HepG2 (cell line): ENCODE data around the gene IER5L. TPM values are rescaled to one million over a fixed set of nuclear protein-coding genes. Genes with fewer than 3 reads are reported as not detected.
A peak's percentile ranks its signal among the peaks of the same experiment; 100 is the strongest.

ENCODE experiments used
- BORCS8-MEF2B ChIP-seq: sonication (generic); formaldehyde crosslinking; IDR thresholded peaks from 2 replicates; pipeline ENCODE4 v1.8.0; 2022; ENCODE audit warnings: mild to moderate bottlenecking, missing genetic modification reagents
- HNRNPUL1 ChIP-seq: fragments of 200-400 bp; formaldehyde crosslinking; IDR thresholded peaks from 2 replicates; pipeline ENCODE4 v1.6.1; 2017; ENCODE audit warnings: low read depth, mild to moderate bottlenecking, low read length, moderate library complexity
- PHF21A ChIP-seq: sonication (generic); formaldehyde crosslinking; IDR thresholded peaks from 2 replicates; pipeline ENCODE4 v1.5.0; 2020; ENCODE audit warnings: mild to moderate bottlenecking, missing genetic modification reagents
- REXO4 ChIP-seq: sonication (generic); formaldehyde crosslinking; IDR thresholded peaks from 2 replicates; pipeline ENCODE4 v1.8.0; 2022; ENCODE audit warnings: missing genetic modification reagents, mild to moderate bottlenecking, borderline replicate concordance
- RXRA ChIP-seq: sonication (generic); formaldehyde crosslinking; IDR thresholded peaks from 2 replicates; pipeline ENCODE4 v1.5.1; 2020; ENCODE audit warnings: missing genetic modification reagents
- SIX4 ChIP-seq: sonication (generic); formaldehyde crosslinking; IDR thresholded peaks from 2 replicates; pipeline ENCODE4 v1.4.0; 2020; ENCODE audit warnings: missing genetic modification reagents
- SKI ChIP-seq: fragments of 450-650 bp; IDR thresholded peaks from one replicate; pipeline ENCODE4 v1.6.1; 2018; ENCODE audit warnings: mild to moderate bottlenecking; ENCODE audit not compliant: partially characterized antibody
- SP140L ChIP-seq: sonication (generic); formaldehyde crosslinking; IDR thresholded peaks from 2 replicates; pipeline ENCODE4 v1.4.0; 2020; ENCODE audit warnings: missing genetic modification reagents, borderline replicate concordance
- SRF ChIP-seq: IDR thresholded peaks from 2 replicates; pipeline ENCODE4 v1.6.1; 2011; ENCODE audit warnings: mild to moderate bottlenecking, low read depth, low read length, moderate library complexity
- STAG1 ChIP-seq: sonication (generic); formaldehyde crosslinking; IDR thresholded peaks from 2 replicates; pipeline ENCODE4 v1.4.0; 2020; ENCODE audit warnings: missing genetic modification reagents
- TCF7L2 ChIP-seq: IDR thresholded peaks from 2 replicates; pipeline ENCODE4 v1.6.1; 2011; ENCODE audit warnings: mild to moderate bottlenecking, low read depth, low read length, moderate library complexity
- ZFYVE20 ChIP-seq: sonication (generic); formaldehyde crosslinking; IDR thresholded peaks from 2 replicates; pipeline ENCODE4 v1.8.0; 2023; ENCODE audit warnings: low read depth, mild to moderate bottlenecking, moderate library complexity, missing genetic modification reagents, borderline replicate concordance
- ZMYM2 ChIP-seq: sonication (generic); formaldehyde crosslinking; IDR thresholded peaks from 2 replicates; pipeline ENCODE4 v1.8.0; 2022; ENCODE audit warnings: mild to moderate bottlenecking, missing genetic modification reagents
- ZNF136 ChIP-seq: sonication (generic); formaldehyde crosslinking; IDR thresholded peaks from 2 replicates; pipeline ENCODE4 v1.8.1; 2022; ENCODE audit warnings: low read depth, mild to moderate bottlenecking, moderate library complexity, missing genetic modification reagents
- ZNF263 ChIP-seq: sonication (generic); formaldehyde crosslinking; IDR thresholded peaks from 2 replicates; pipeline ENCODE4 v1.4.0; 2020; ENCODE audit warnings: missing genetic modification reagents
- ZNF3 ChIP-seq: IDR thresholded peaks from 2 replicates; pipeline ENCODE4 v1.7.0; 2017; ENCODE audit warnings: inconsistent platforms
- ZNF343 ChIP-seq: sonication (generic); formaldehyde crosslinking; IDR thresholded peaks from 2 replicates; pipeline ENCODE4 v1.4.0; 2020; ENCODE audit warnings: mild to moderate bottlenecking, missing genetic modification reagents
- ZNF749 ChIP-seq: sonication (generic); formaldehyde crosslinking; IDR thresholded peaks from 2 replicates; pipeline ENCODE4 v1.8.0; 2022; ENCODE audit warnings: mild to moderate bottlenecking, missing genetic modification reagents, moderate library complexity, borderline replicate concordance
- ZNF773 ChIP-seq: sonication (generic); formaldehyde crosslinking; IDR thresholded peaks from 2 replicates; pipeline ENCODE4 v1.4.0; 2020; ENCODE audit warnings: missing genetic modification reagents, borderline replicate concordance
- ZNF790 ChIP-seq: sonication (generic); formaldehyde crosslinking; IDR thresholded peaks from 2 replicates; pipeline ENCODE4 v1.8.0; 2022; ENCODE audit warnings: missing genetic modification reagents, mild to moderate bottlenecking, borderline replicate concordance
- polyA plus RNA-seq, 8 experiments: library from polyadenylated mRNA; depleted of rRNA in 3 of 8; stranded (reverse) in 7 of 8; unstranded in 1 of 8; fragments of >200 nt; fragmentation: Illumina TruSeq in 4 of 8; extraction: Trizol in 4 of 8; gene quantifications; 2 replicates each; pipeline versions ENCODE4 v1.2.1 to v1.2.3, GENCODE V29; 2011 to 2016; ENCODE audit warnings: low read depth in 4 of 8, missing spikeins in 1 of 8, mixed read lengths in 1 of 8; ENCODE audit not compliant: insufficient read depth in 1 of 8
- total RNA-seq, 5 experiments: library from RNA; depleted of rRNA; stranded (reverse); fragments of >200 nt; fragmentation: Illumina TruSeq; extraction: Trizol; gene quantifications; 2 replicates each; pipeline ENCODE4 v1.2.3, GENCODE V29; 2016; ENCODE audit warnings: low read depth in 1 of 5
- TF ChIP-seq, protein P1 (sequence below): sonication (generic); formaldehyde crosslinking; IDR thresholded peaks from 2 replicates; pipeline ENCODE4 v1.8.1; 2022; ENCODE audit warnings: low read depth, mild to moderate bottlenecking, missing genetic modification reagents
- TF ChIP-seq, protein P2 (sequence below): IDR thresholded peaks from 2 replicates; pipeline ENCODE4 v1.6.1; 2016
- TF ChIP-seq, protein P3 (sequence below): sonication (generic); formaldehyde crosslinking; IDR thresholded peaks from 2 replicates; pipeline ENCODE4 v1.8.1; 2023; ENCODE audit warnings: mild to moderate bottlenecking, inconsistent platforms, moderate library complexity, missing genetic modification reagents, borderline replicate concordance
- TF ChIP-seq, protein P4 (sequence below): sonication (generic); formaldehyde crosslinking; IDR thresholded peaks from 2 replicates; pipeline ENCODE4 v1.8.0; 2022; ENCODE audit warnings: mild to moderate bottlenecking, missing genetic modification reagents, moderate library complexity

IER5L gene
- total and polyA plus RNA-seq, 2 of the 13 experiments (the other 11 are each of a cell fraction or from before 2014, with no cell fraction given): 1.8 to 3.3 TPM

DNA sequence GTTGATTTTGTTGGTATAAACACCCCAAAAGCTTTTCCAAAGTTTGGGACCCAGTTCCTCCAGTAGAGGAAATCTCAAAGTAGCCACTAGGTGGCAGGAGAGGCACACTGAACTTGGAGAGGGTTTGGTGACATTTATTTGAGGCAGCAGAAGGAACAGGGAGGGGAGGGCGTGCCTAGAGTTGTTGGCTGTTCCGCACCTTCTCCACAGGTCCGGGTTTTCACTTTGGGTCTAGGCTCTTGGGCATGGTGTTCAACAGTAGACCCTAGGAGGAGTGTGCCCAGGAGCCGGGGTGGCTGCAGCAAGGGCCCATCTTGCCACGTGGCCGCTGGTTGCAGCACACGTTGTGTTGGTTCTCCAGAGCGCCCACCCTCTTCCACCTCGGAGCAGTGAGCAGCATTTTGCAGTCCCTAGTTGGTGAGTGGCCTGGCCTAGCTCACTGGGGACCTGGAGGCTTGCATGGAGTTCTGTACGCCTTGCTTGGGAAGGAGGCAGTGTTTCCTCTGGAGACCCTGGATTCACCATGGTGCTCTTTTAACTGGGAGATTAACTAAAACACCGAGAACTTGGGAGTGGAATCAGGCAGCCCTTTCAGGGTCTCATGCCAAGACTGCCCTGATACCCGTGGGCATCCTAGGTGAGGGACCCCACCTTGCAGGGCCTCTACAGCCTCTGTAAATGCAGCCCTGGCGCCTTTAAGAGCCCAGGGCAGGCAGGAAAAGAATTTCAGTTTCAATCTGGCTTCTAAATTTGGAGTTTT lies 38.6 kb downstream of the IER5L start (continued):
- TF ChIP-seq, protein P1, sequence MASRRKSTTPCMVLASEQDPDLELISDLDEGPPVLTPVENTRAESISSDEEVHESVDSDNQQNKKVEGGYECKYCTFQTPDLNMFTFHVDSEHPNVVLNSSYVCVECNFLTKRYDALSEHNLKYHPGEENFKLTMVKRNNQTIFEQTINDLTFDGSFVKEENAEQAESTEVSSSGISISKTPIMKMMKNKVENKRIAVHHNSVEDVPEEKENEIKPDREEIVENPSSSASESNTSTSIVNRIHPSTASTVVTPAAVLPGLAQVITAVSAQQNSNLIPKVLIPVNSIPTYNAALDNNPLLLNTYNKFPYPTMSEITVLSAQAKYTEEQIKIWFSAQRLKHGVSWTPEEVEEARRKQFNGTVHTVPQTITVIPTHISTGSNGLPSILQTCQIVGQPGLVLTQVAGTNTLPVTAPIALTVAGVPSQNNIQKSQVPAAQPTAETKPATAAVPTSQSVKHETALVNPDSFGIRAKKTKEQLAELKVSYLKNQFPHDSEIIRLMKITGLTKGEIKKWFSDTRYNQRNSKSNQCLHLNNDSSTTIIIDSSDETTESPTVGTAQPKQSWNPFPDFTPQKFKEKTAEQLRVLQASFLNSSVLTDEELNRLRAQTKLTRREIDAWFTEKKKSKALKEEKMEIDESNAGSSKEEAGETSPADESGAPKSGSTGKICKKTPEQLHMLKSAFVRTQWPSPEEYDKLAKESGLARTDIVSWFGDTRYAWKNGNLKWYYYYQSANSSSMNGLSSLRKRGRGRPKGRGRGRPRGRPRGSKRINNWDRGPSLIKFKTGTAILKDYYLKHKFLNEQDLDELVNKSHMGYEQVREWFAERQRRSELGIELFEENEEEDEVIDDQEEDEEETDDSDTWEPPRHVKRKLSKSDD: no peak
- TF ChIP-seq, protein P2, sequence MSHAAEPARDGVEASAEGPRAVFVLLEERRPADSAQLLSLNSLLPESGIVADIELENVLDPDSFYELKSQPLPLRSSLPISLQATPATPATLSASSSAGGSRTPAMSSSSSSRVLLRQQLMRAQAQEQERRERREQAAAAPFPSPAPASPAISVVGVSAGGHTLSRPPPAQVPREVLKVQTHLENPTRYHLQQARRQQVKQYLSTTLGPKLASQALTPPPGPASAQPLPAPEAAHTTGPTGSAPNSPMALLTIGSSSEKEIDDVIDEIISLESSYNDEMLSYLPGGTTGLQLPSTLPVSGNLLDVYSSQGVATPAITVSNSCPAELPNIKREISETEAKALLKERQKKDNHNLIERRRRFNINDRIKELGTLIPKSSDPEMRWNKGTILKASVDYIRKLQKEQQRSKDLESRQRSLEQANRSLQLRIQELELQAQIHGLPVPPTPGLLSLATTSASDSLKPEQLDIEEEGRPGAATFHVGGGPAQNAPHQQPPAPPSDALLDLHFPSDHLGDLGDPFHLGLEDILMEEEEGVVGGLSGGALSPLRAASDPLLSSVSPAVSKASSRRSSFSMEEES (CRISPR knock-in tag): peak; percentile 14; the same call in 1 of the 2 replicates
- TF ChIP-seq RXRA (peak; percentile 25; the same call in 1 of the 2 replicates), REXO4 (CRISPR knock-in tag) (no peak), STAG1 (CRISPR knock-in tag) (peak; percentile 94), ZNF3 (CRISPR knock-in tag) (no peak), SIX4 (CRISPR knock-in tag) (no peak), ZMYM2 (CRISPR knock-in tag) (0 out of 2 replicates have a peak, but pooled peaks have one; percentile 69), PHF21A (CRISPR knock-in tag) (peak; percentile 63; the same call in 1 of the 2 replicates), TCF7L2 (no peak), HNRNPUL1 (no peak), ZNF136 (CRISPR knock-in tag) (0 out of 2 replicates have a peak, but pooled peaks have one; percentile 6), ZNF749 (no peak), BORCS8-MEF2B (CRISPR knock-in tag) (peak; percentile 34; the same call in 1 of the 2 replicates), SKI (no peak), ZNF263 (CRISPR knock-in tag) (0 out of 2 replicates have a peak, but pooled peaks have one; percentile 13), SRF (no peak), ZNF343 (no peak), ZNF773 (CRISPR knock-in tag) (no peak), SP140L (CRISPR knock-in tag) (no peak), ZNF790 (CRISPR knock-in tag) (no peak; the same call in 1 of the 2 replicates), ZFYVE20 (CRISPR knock-in tag) (no peak)
- TF ChIP-seq, protein P3, sequence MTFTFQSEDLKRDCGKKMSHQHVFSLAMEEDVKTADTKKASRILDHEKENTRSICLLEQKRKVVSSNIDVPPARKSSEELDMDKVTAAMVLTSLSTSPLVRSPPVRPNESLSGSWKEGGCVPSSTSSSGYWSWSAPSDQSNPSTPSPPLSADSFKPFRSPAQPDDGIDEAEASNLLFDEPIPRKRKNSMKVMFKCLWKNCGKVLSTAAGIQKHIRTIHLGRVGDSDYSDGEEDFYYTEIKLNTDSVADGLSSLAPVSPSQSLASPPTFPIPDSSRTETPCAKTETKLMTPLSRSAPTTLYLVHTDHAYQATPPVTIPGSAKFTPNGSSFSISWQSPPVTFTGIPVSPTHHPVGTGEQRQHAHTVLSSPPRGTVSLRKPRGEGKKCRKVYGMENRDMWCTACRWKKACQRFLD (CRISPR knock-in tag): no peak
- TF ChIP-seq, protein P4, sequence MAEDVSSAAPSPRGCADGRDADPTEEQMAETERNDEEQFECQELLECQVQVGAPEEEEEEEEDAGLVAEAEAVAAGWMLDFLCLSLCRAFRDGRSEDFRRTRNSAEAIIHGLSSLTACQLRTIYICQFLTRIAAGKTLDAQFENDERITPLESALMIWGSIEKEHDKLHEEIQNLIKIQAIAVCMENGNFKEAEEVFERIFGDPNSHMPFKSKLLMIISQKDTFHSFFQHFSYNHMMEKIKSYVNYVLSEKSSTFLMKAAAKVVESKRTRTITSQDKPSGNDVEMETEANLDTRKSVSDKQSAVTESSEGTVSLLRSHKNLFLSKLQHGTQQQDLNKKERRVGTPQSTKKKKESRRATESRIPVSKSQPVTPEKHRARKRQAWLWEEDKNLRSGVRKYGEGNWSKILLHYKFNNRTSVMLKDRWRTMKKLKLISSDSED (CRISPR knock-in tag): no peak
